ENCODE measurements around the gene KRTAP21-3. TPM values are rescaled to one million over a fixed set of nuclear protein-coding genes. Genes with fewer than 3 reads are reported as not detected.

The KRTAP21-3 gene
- total RNA-seq, 1 donor from 2014 or later = not detected

Other genes starting within 250 kb of the KRTAP21-3 start
- not detected for gene KRTAP19-1, start 238.4 kb downstream of the KRTAP21-3 start, total RNA-seq (ENCODE audit: insufficient read depth, low replicate concordance)
- gene KRTAP19-2, start 231.3 kb downstream of the KRTAP21-3 start, total RNA-seq (ENCODE audit: insufficient read depth, low replicate concordance) = 8.2 TPM
- not detected for gene KRTAP19-3, start 226.8 kb downstream of the KRTAP21-3 start, total RNA-seq (ENCODE audit: insufficient read depth, low replicate concordance)
- gene KRTAP19-4, start 221.6 kb downstream of the KRTAP21-3 start, total RNA-seq (ENCODE audit: insufficient read depth, low replicate concordance) = not detected
- gene KRTAP19-5, start 216.6 kb downstream of the KRTAP21-3 start, total RNA-seq (ENCODE audit: insufficient read depth, low replicate concordance) = 13.0 TPM
- not detected for gene KRTAP19-6, start 176.9 kb downstream of the KRTAP21-3 start, total RNA-seq (ENCODE audit: insufficient read depth, low replicate concordance)
- gene KRTAP19-7, start 157.5 kb downstream of the KRTAP21-3 start, total RNA-seq (ENCODE audit: insufficient read depth, low replicate concordance) = not detected
- not detected for gene KRTAP22-2, start 128.4 kb downstream of the KRTAP21-3 start, total RNA-seq (ENCODE audit: insufficient read depth, low replicate concordance)
- not detected for gene KRTAP6-3, start 126.3 kb downstream of the KRTAP21-3 start, total RNA-seq (ENCODE audit: insufficient read depth, low replicate concordance)
- gene KRTAP6-2, start 119.9 kb downstream of the KRTAP21-3 start, total RNA-seq (ENCODE audit: insufficient read depth, low replicate concordance) = not detected
- not detected for gene KRTAP22-1, start 117.7 kb downstream of the KRTAP21-3 start, total RNA-seq (ENCODE audit: insufficient read depth, low replicate concordance)
- gene KRTAP6-1, start 104.8 kb downstream of the KRTAP21-3 start, total RNA-seq (ENCODE audit: insufficient read depth, low replicate concordance) = not detected
- 28.4 TPM for gene KRTAP20-1, start 102.4 kb downstream of the KRTAP21-3 start, total RNA-seq (ENCODE audit: insufficient read depth, low replicate concordance)
- not detected for gene KRTAP20-4, start 98.2 kb downstream of the KRTAP21-3 start, total RNA-seq (ENCODE audit: insufficient read depth, low replicate concordance)
- gene KRTAP20-2, start 83.6 kb downstream of the KRTAP21-3 start, total RNA-seq (ENCODE audit: insufficient read depth, low replicate concordance) = 3.9 TPM
- not detected for gene KRTAP20-3, start 75.9 kb downstream of the KRTAP21-3 start, total RNA-seq (ENCODE audit: insufficient read depth, low replicate concordance)
- not detected for gene KRTAP21-2, start 28.5 kb upstream of the KRTAP21-3 start, total RNA-seq (ENCODE audit: insufficient read depth, low replicate concordance)
- not detected for gene KRTAP21-1, start 36.7 kb upstream of the KRTAP21-3 start, total RNA-seq (ENCODE audit: insufficient read depth, low replicate concordance)
- gene KRTAP8-1, start 94.5 kb upstream of the KRTAP21-3 start, total RNA-seq (ENCODE audit: insufficient read depth, low replicate concordance) = not detected
- 10.1 TPM for gene KRTAP7-1, start 111.0 kb upstream of the KRTAP21-3 start, total RNA-seq (ENCODE audit: insufficient read depth, low replicate concordance)
- gene KRTAP11-1, start 162.8 kb upstream of the KRTAP21-3 start, total RNA-seq (ENCODE audit: insufficient read depth, low replicate concordance) = 2.4 TPM